Liver (tissue), 9 donors: Measurements from ENCODE around the gene MYL3. TPM values are rescaled to one million over a fixed set of nuclear protein-coding genes. Genes with fewer than 3 reads are reported as not detected.

Experiments
- DNase-seq: peaks from one replicate; pipeline ENCODE4 v3.0.0-alpha.2; 2017; ENCODE audit warnings: low spot score
- H3K27ac ChIP-seq, 2 donors: one replicate each; pipeline ENCODE4 v1.7.0; 2013; ENCODE audit warnings: inconsistent platforms in 2 of 2, low read length in 2 of 2, control low read depth in 1 of 2, low read depth in 1 of 2, mild to moderate bottlenecking in 1 of 2
- H3K27me3 ChIP-seq, 4 donors: one replicate each; pipeline versions ENCODE4 v1.6.1 to v1.7.0; 2013; ENCODE audit warnings: low read length in 3 of 4, inconsistent platforms in 1 of 4, mild to moderate bottlenecking in 1 of 4, moderate library complexity in 1 of 4; ENCODE audit not compliant: control insufficient read depth in 4 of 4, insufficient read depth in 4 of 4
- H3K36me3 ChIP-seq, 4 donors: one replicate each; pipeline versions ENCODE4 v1.6.1 to v1.7.0; 2013; ENCODE audit warnings: low read length in 3 of 4, mild to moderate bottlenecking in 3 of 4, low read depth in 1 of 4, moderate library complexity in 1 of 4; ENCODE audit not compliant: control insufficient read depth in 4 of 4, insufficient read depth in 3 of 4
- H3K4me1 ChIP-seq, 4 donors: one replicate each; pipeline versions ENCODE4 v1.6.1 to v1.7.0; 2013; ENCODE audit warnings: low read length in 3 of 4, mild to moderate bottlenecking in 3 of 4, moderate library complexity in 1 of 4; ENCODE audit not compliant: control insufficient read depth in 4 of 4, insufficient read depth in 4 of 4
- H3K4me3 ChIP-seq, 3 donors: one replicate each; pipeline versions ENCODE4 v1.6.1 to v1.7.0; 2013; ENCODE audit warnings: low read length in 3 of 3, control low read depth in 1 of 3, low read depth in 1 of 3, mild to moderate bottlenecking in 1 of 3
- H3K9ac ChIP-seq, 2 donors: one replicate each; pipeline ENCODE4 v1.7.0; 2013; ENCODE audit warnings: low read length in 2 of 2, mild to moderate bottlenecking in 2 of 2, moderate library complexity in 2 of 2, control low read depth in 1 of 2, low read depth in 1 of 2
- H3K9me3 ChIP-seq, 4 donors: one replicate each; pipeline versions ENCODE4 v1.6.1 to v1.7.0; 2013; ENCODE audit warnings: low read length in 3 of 4; ENCODE audit not compliant: control insufficient read depth in 4 of 4
- FOXA2 ChIP-seq: IDR thresholded peaks from 2 replicates; pipeline ENCODE4 v1.6.1; 2016; ENCODE audit warnings: antibody characterized with exemption
- GABPA ChIP-seq, 2 donors: IDR thresholded peaks in 1 of 2; conservative IDR thresholded peaks in 1 of 2; 2 replicates each; pipeline ENCODE4 v1.6.1; 2016; ENCODE audit warnings: antibody characterized with exemption in 2 of 2, mild to moderate bottlenecking in 1 of 2, moderate library complexity in 1 of 2
- HNF4A ChIP-seq, 2 donors: conservative IDR thresholded peaks; 2 replicates each; pipeline ENCODE4 v1.6.1; 2016; ENCODE audit warnings: antibody characterized with exemption in 2 of 2, mild to moderate bottlenecking in 2 of 2
- HNF4G ChIP-seq: IDR thresholded peaks from 2 replicates; pipeline ENCODE4 v1.6.1; 2016; ENCODE audit warnings: antibody characterized with exemption
- JUND ChIP-seq, 2 donors: IDR thresholded peaks; 2 replicates each; pipeline ENCODE4 v1.6.1; 2016; ENCODE audit warnings: antibody characterized with exemption in 2 of 2
- NR2F2 ChIP-seq: IDR thresholded peaks from 2 replicates; pipeline ENCODE4 v1.6.1; 2016; ENCODE audit warnings: antibody characterized with exemption
- RAD21 ChIP-seq, 2 donors: IDR thresholded peaks; 2 replicates each; pipeline ENCODE4 v1.6.1; 2016; ENCODE audit warnings: antibody characterized with exemption in 2 of 2, mild to moderate bottlenecking in 2 of 2
- RXRA ChIP-seq, 2 donors: IDR thresholded peaks; 2 replicates each; pipeline ENCODE4 v1.6.1; 2017 to 2018; ENCODE audit warnings: antibody characterized with exemption in 2 of 2, mild to moderate bottlenecking in 1 of 2
- SP1 ChIP-seq: IDR thresholded peaks from 2 replicates; pipeline ENCODE4 v1.6.1; 2018; ENCODE audit warnings: antibody characterized with exemption, mild to moderate bottlenecking
- YY1 ChIP-seq: IDR thresholded peaks from 2 replicates; pipeline ENCODE4 v1.6.1; 2016; ENCODE audit warnings: antibody characterized with exemption, mild to moderate bottlenecking
- WGBS: extraction: QIAGEN DNeasy Blood & Tissue Kit; methylation state at CpG from one replicate; pipeline ENCODE4 v1.1.7; 2013; 5-methylcytosine and 5-hydroxymethylcytosine counted together
- polyA plus RNA-seq, 2 donors: library from polyadenylated mRNA; stranded (reverse) in 1 of 2; unstranded in 1 of 2; fragments of 200-250 nt in 1 of 2; fragments of >200 nt in 1 of 2; fragmentation: Nextera tagmentation in 1 of 2; extraction: Ambion mirVana in 1 of 2; gene quantifications; one replicate each; pipeline versions ENCODE4 v1.2.1 to v1.2.3, GENCODE V29; 2013 to 2015
- total RNA-seq, 2 donors: library from RNA; depleted of rRNA; stranded (reverse); fragments of >200 nt; gene quantifications; one replicate each; pipeline ENCODE4 v1.2.3, GENCODE V29; 2014
- TF ChIP-seq, protein P1 (sequence below): IDR thresholded peaks from 2 replicates; pipeline ENCODE4 v1.6.1; 2016; ENCODE audit warnings: antibody characterized with exemption, mild to moderate bottlenecking
- TF ChIP-seq, protein P2 (sequence below): IDR thresholded peaks from 2 replicates; pipeline ENCODE4 v1.6.1; 2016; ENCODE audit warnings: antibody characterized with exemption
- TF ChIP-seq, protein P3 (sequence below): IDR thresholded peaks from 2 replicates; pipeline ENCODE4 v1.6.1; 2016; ENCODE audit warnings: antibody characterized with exemption
- TF ChIP-seq, protein P4 (sequence below): fragments of 150-350 bp; IDR thresholded peaks from 2 replicates; pipeline ENCODE4 v1.5.1; 2017; ENCODE audit warnings: improper control_type of control experiment, low read depth, low read length; ENCODE audit not compliant: missing input control
- TF ChIP-seq, protein P5 (sequence below): IDR thresholded peaks from 2 replicates; pipeline ENCODE4 v1.6.1; 2016; ENCODE audit warnings: antibody characterized with exemption
- donor health status: healthy.
- donor health status: healthy.
- donor health status: healthy.
- donor health status: healthy.
- donor health status: healthy.

The MYL3 gene
- total and polyA plus RNA-seq, 4 donors: 0.51 to 1.3 (median 0.81) TPM

DNA sequence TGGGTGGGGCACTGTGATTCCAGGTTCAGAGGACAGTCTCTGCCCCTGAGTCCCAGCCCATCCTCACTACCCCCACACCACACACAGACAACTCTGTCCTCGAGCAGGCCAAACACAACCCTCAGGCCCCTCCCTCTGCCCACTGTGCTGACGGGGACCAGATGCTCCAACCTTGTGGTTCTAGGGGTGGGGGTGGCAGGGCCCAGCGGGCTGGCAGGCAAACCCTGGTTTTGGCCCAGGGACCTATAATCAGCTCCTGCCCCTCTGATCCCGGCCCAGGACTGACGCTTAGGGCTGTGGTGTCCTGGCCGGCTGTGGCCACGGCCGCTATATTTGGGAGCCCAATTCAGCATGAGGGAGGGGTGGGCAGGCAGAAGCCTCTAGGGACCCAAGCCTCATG, 5.0 kb upstream of the MYL3 start:
- TF ChIP-seq HNF4G (no peak), JUND (IDR thresholded peaks at IDR 0.05) (no peak), YY1 (no peak), HNF4A (conservative IDR thresholded peaks at IDR 0.05) (no peak), RXRA (IDR thresholded peaks at IDR 0.05) (no peak), FOXA2 (no peak), GABPA (IDR thresholded peaks at IDR 0.05 in 1 of 2, conservative IDR thresholded peaks at IDR 0.05 in 1 of 2) (no peak), NR2F2 (no peak)
- TF ChIP-seq, protein P1, sequence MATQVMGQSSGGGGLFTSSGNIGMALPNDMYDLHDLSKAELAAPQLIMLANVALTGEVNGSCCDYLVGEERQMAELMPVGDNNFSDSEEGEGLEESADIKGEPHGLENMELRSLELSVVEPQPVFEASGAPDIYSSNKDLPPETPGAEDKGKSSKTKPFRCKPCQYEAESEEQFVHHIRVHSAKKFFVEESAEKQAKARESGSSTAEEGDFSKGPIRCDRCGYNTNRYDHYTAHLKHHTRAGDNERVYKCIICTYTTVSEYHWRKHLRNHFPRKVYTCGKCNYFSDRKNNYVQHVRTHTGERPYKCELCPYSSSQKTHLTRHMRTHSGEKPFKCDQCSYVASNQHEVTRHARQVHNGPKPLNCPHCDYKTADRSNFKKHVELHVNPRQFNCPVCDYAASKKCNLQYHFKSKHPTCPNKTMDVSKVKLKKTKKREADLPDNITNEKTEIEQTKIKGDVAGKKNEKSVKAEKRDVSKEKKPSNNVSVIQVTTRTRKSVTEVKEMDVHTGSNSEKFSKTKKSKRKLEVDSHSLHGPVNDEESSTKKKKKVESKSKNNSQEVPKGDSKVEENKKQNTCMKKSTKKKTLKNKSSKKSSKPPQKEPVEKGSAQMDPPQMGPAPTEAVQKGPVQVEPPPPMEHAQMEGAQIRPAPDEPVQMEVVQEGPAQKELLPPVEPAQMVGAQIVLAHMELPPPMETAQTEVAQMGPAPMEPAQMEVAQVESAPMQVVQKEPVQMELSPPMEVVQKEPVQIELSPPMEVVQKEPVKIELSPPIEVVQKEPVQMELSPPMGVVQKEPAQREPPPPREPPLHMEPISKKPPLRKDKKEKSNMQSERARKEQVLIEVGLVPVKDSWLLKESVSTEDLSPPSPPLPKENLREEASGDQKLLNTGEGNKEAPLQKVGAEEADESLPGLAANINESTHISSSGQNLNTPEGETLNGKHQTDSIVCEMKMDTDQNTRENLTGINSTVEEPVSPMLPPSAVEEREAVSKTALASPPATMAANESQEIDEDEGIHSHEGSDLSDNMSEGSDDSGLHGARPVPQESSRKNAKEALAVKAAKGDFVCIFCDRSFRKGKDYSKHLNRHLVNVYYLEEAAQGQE: no peak
- TF ChIP-seq, protein P2, sequence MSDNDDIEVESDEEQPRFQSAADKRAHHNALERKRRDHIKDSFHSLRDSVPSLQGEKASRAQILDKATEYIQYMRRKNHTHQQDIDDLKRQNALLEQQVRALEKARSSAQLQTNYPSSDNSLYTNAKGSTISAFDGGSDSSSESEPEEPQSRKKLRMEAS: no peak
- TF ChIP-seq, protein P3, sequence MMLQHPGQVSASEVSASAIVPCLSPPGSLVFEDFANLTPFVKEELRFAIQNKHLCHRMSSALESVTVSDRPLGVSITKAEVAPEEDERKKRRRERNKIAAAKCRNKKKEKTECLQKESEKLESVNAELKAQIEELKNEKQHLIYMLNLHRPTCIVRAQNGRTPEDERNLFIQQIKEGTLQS: no peak
- TF ChIP-seq, protein P4, sequence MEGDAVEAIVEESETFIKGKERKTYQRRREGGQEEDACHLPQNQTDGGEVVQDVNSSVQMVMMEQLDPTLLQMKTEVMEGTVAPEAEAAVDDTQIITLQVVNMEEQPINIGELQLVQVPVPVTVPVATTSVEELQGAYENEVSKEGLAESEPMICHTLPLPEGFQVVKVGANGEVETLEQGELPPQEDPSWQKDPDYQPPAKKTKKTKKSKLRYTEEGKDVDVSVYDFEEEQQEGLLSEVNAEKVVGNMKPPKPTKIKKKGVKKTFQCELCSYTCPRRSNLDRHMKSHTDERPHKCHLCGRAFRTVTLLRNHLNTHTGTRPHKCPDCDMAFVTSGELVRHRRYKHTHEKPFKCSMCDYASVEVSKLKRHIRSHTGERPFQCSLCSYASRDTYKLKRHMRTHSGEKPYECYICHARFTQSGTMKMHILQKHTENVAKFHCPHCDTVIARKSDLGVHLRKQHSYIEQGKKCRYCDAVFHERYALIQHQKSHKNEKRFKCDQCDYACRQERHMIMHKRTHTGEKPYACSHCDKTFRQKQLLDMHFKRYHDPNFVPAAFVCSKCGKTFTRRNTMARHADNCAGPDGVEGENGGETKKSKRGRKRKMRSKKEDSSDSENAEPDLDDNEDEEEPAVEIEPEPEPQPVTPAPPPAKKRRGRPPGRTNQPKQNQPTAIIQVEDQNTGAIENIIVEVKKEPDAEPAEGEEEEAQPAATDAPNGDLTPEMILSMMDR: no peak
- H3K4me3 ChIP-seq: no peak overlapping the region
- H3K9ac ChIP-seq: no peak overlapping the region
- 58% methylated on average over 8 of the region's 8 CpGs for WGBS
- H3K36me3 ChIP-seq: no peaks in the 10 kb centered on the region
- no peaks in the 10 kb centered on the region for H3K9me3 ChIP-seq
- DNase-seq: no peak
- peaks cover 19 to 47% (median 31%) of the 10 kb centered on the region in 4 donors for H3K4me1 ChIP-seq
- no peaks in the 10 kb centered on the region for H3K27me3 ChIP-seq
- H3K27ac ChIP-seq: peak overlapping the region; percentile 72

DNA sequence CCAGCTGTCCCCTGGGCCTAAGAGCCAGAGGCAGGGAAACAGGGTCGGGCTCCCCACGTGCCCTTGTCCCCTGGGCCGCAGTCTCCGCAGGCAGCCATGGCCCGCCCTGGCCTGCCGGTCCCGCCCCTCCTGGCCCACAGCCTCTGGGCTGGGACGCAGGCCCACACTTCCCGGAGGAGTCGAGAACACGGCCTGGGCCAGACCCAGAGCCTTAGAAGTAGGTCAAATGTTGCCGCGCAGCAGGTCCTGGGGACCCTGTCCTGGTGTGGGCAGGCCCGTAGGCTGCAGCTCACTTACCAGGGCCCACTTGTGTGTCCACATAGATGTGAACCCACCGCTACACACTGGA, 4.3 kb upstream of the MYL3 start:
- Histone ChIP-seq H3K4me3 (no peak overlapping the region), H3K36me3 (no peaks in the 10 kb centered on the region), H3K9ac (peak overlapping the region in 1 of 2 donors; percentile 29), H3K9me3 (no peaks in the 10 kb centered on the region), H3K27me3 (no peaks in the 10 kb centered on the region), H3K27ac (peak overlapping the region; percentile 72), H3K4me1 (peaks cover 19 to 47% (median 31%) of the 10 kb centered on the region in 4 donors)
- WGBS: 25% methylated on average over 15 of the region's 15 CpGs
- TF ChIP-seq FOXA2 (no peak), YY1 (peak; percentile 82), HNF4A (conservative IDR thresholded peaks at IDR 0.05) (peak in 1 of 2 donors; percentile 45), RXRA (IDR thresholded peaks at IDR 0.05) (peak; percentile 57 to 66), NR2F2 (no peak), SP1 (peak; percentile 69), JUND (IDR thresholded peaks at IDR 0.05) (no peak), RAD21 (IDR thresholded peaks at IDR 0.05) (peak in 1 of 2 donors; percentile 52), GABPA (IDR thresholded peaks at IDR 0.05 in 1 of 2, conservative IDR thresholded peaks at IDR 0.05 in 1 of 2) (no peak)
- TF ChIP-seq, protein P1: peak; percentile 27
- TF ChIP-seq, protein P2: no peak
- TF ChIP-seq, protein P5, sequence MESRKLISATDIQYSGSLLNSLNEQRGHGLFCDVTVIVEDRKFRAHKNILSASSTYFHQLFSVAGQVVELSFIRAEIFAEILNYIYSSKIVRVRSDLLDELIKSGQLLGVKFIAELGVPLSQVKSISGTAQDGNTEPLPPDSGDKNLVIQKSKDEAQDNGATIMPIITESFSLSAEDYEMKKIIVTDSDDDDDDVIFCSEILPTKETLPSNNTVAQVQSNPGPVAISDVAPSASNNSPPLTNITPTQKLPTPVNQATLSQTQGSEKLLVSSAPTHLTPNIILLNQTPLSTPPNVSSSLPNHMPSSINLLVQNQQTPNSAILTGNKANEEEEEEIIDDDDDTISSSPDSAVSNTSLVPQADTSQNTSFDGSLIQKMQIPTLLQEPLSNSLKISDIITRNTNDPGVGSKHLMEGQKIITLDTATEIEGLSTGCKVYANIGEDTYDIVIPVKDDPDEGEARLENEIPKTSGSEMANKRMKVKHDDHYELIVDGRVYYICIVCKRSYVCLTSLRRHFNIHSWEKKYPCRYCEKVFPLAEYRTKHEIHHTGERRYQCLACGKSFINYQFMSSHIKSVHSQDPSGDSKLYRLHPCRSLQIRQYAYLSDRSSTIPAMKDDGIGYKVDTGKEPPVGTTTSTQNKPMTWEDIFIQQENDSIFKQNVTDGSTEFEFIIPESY: no peak
- TF ChIP-seq, protein P4: no peak
- no peak for DNase-seq
